ENCODE data around the gene MUCL3. TPM values are rescaled to one million over a fixed set of nuclear protein-coding genes. Genes with fewer than 3 reads are reported as not detected.
A peak's percentile ranks its signal among the peaks of the same experiment; 100 is the strongest.
"Not testable (repeated sequence)": the region's sequence is repeated elsewhere in the genome, so short reads cannot be mapped to it uniquely, and the experiment has no call there.

The MUCL3 gene
- polyA plus RNA-seq, 3 donors, result 0.07 to 0.13 (median 0.09) TPM

GRCh38 chr6:30981942-30982772 is 41.4 kb downstream of the MUCL3 start:
- DNase-seq, result peak; percentile 55

GRCh38 chr6:30983439-30983838 is 42.7 kb downstream of the MUCL3 start, which contains the start of gene MUC21:
Gene MUC21 (plus strand): TSS chr6:30983718. CDS start chr6:30983959, 241 bp downstream.
- no peak for DNase-seq

- DNase-seq, result no peak
Observed at GRCh38 chr6:30985490-30985889, 44.7 kb downstream of the MUCL3 start.

GRCh38 chr6:30987304-30987703 is 46.5 kb downstream of the MUCL3 start:
- DNase-seq, result no peak

- DNase-seq, result no peak
Observed at GRCh38 chr6:30988209-30988825, 47.5 kb downstream of the MUCL3 start.

GRCh38 chr6:30990422-30991086 is 49.8 kb downstream of the MUCL3 start:
- no peak for DNase-seq

- DNase-seq, result no peak
Observed at GRCh38 chr6:30991891-30992290, 51.1 kb downstream of the MUCL3 start.

GRCh38 chr6:30997301-30997700 is 56.5 kb downstream of the MUCL3 start:
- DNase-seq, result no peak

GRCh38 chr6:30998785-30999184 is 58.0 kb downstream of the MUCL3 start:
- no peak for DNase-seq

GRCh38 chr6:31000067-31000860 is 59.5 kb downstream of the MUCL3 start:
- not testable (repeated sequence) for DNase-seq

- no peak for DNase-seq
Observed at GRCh38 chr6:31001281-31001888, 60.6 kb downstream of the MUCL3 start.

GRCh38 chr6:31002471-31002870 is 61.7 kb downstream of the MUCL3 start:
- DNase-seq, result no peak

Other genes starting within 250 kb of the MUCL3 start
- gene NRM, start 250.0 kb upstream of the MUCL3 start, polyA plus RNA-seq (ENCODE audit: insufficient read length in 3 of 3), result 10 to 100 TPM; 35.3 to 43.5 (median 39.7) TPM
- gene MDC1, start 223.7 kb upstream of the MUCL3 start, polyA plus RNA-seq (ENCODE audit: insufficient read length in 3 of 3), result 10 to 100 TPM; 45.4 to 55.6 (median 53.0) TPM
- gene TUBB, start 220.6 kb upstream of the MUCL3 start, polyA plus RNA-seq (ENCODE audit: insufficient read length in 3 of 3), result 1,000 to 10,000 TPM; 1,096 to 1,335 (median 1,230) TPM
- gene FLOT1, start 198.3 kb upstream of the MUCL3 start, polyA plus RNA-seq (ENCODE audit: insufficient read length in 3 of 3), result 100 to 1,000 TPM; 138 to 144 (median 138) TPM
- gene IER3, start 196.4 kb upstream of the MUCL3 start, polyA plus RNA-seq (ENCODE audit: insufficient read length in 3 of 3), result 10 to 100 TPM; 21.0 to 21.8 (median 21.2) TPM
- gene DDR1, start 56.5 kb upstream of the MUCL3 start, polyA plus RNA-seq (ENCODE audit: insufficient read length in 3 of 3), result 100 to 1,000 TPM; 196 to 203 (median 201) TPM
- gene GTF2H4, start 32.8 kb upstream of the MUCL3 start, polyA plus RNA-seq (ENCODE audit: insufficient read length in 3 of 3), result 10 to 100 TPM; 48.1 to 50.5 (median 48.9) TPM
- 10 to 100 TPM; 45.6 to 64.7 (median 55.3) TPM for gene VARS2, start 26.7 kb upstream of the MUCL3 start, polyA plus RNA-seq (ENCODE audit: insufficient read length in 3 of 3)
- gene SFTA2, start 8.8 kb upstream of the MUCL3 start, polyA plus RNA-seq (ENCODE audit: insufficient read length in 3 of 3), result 1 to 10 TPM in 2 of 3 donors, under 1 TPM in 1; 0.63 to 1.7 (median 1.2) TPM
- gene MUC21, start 42.7 kb downstream of the MUCL3 start, polyA plus RNA-seq (ENCODE audit: insufficient read length in 3 of 3), result under 1 TPM in 1 of 3 donors, not detected in 2; 0.09 TPM
- gene MUC22, start 69.5 kb downstream of the MUCL3 start, polyA plus RNA-seq (ENCODE audit: insufficient read length in 3 of 3), result not detected
- not detected for gene C6orf15, start 171.6 kb downstream of the MUCL3 start, polyA plus RNA-seq (ENCODE audit: insufficient read length in 3 of 3)
- gene PSORS1C1, start 173.8 kb downstream of the MUCL3 start, polyA plus RNA-seq (ENCODE audit: insufficient read length in 3 of 3), result under 1 TPM in 1 of 3 donors, not detected in 2; 0.36 TPM
- under 1 TPM in 1 of 3 donors, not detected in 2; 0.06 TPM for gene CDSN, start 179.5 kb downstream of the MUCL3 start, polyA plus RNA-seq (ENCODE audit: insufficient read length in 3 of 3)
- under 1 TPM in 1 of 3 donors, not detected in 2; 0.10 TPM for gene PSORS1C2, start 198.1 kb downstream of the MUCL3 start, polyA plus RNA-seq (ENCODE audit: insufficient read length in 3 of 3)
- 10 to 100 TPM; 35.4 to 48.5 (median 41.7) TPM for gene CCHCR1, start 216.8 kb downstream of the MUCL3 start, polyA plus RNA-seq (ENCODE audit: insufficient read length in 3 of 3)
- gene TCF19, start 217.6 kb downstream of the MUCL3 start, polyA plus RNA-seq (ENCODE audit: insufficient read length in 3 of 3), result 10 to 100 TPM; 16.3 to 21.4 (median 17.3) TPM
- 1 to 10 TPM; 1.9 to 9.2 (median 7.2) TPM for gene POU5F1, start 229.7 kb downstream of the MUCL3 start, polyA plus RNA-seq (ENCODE audit: insufficient read length in 3 of 3)